Upper lobe of left lung (tissue), 6 donors: Measurements from ENCODE around the gene KRT85. TPM values are rescaled to one million over a fixed set of nuclear protein-coding genes. Genes with fewer than 3 reads are reported as not detected.

Experiments used
- ATAC-seq, 2 donors: fragments of 200-7000 bp; cut with Tn5 transposase; one replicate each; pipeline ENCODE4 v1.9.1; 2022; ENCODE audit warnings: mild to moderate bottlenecking in 2 of 2, moderate library complexity in 2 of 2; ENCODE audit not compliant: low FRiP score in 2 of 2
- DNase-seq, 2 donors: peaks; one replicate each; pipeline ENCODE4 v3.0.0-alpha.2; 2019 to 2020
- H3K27ac ChIP-seq, 4 donors: fragments of 200-600 bp; sonication (generic); one replicate each; pipeline ENCODE4 v1.5.1; 2016 to 2019
- H3K27me3 ChIP-seq, 4 donors: fragments of 200-600 bp; sonication (generic); one replicate each; pipeline ENCODE4 v1.5.1; 2017 to 2019
- H3K36me3 ChIP-seq, 4 donors: fragments of 200-600 bp; sonication (generic); one replicate each; pipeline ENCODE4 v1.5.1; 2016 to 2019
- H3K4me1 ChIP-seq, 4 donors: fragments of 200-600 bp; sonication (generic); one replicate each; pipeline ENCODE4 v1.5.1; 2018 to 2019
- H3K4me3 ChIP-seq, 4 donors: fragments of 200-600 bp; sonication (generic); one replicate each; pipeline ENCODE4 v1.5.1; 2017 to 2019; ENCODE audit warnings: mild to moderate bottlenecking in 2 of 4, moderate library complexity in 1 of 4
- H3K9me3 ChIP-seq, 4 donors: fragments of 200-600 bp; sonication (generic); one replicate each; pipeline ENCODE4 v1.5.1; 2018 to 2019
- EP300 ChIP-seq, 4 donors: sonication (generic); formaldehyde crosslinking; IDR thresholded peaks; one replicate each; pipeline ENCODE4 v1.5.1; 2017; ENCODE audit warnings: antibody characterized with exemption in 4 of 4, control low read depth in 2 of 4
- POLR2A ChIP-seq, 4 donors: fragments of 450-650 bp; IDR thresholded peaks; one replicate each; pipeline ENCODE4 v1.5.1; 2016 to 2017; ENCODE audit warnings: antibody characterized with exemption in 4 of 4, mild to moderate bottlenecking in 2 of 4
- POLR2AphosphoS5 ChIP-seq, 2 donors: sonication (generic); formaldehyde crosslinking; IDR thresholded peaks; one replicate each; pipeline ENCODE4 v1.5.1; 2017; ENCODE audit warnings: antibody characterized with exemption in 2 of 2
- WGBS, 2 donors: methylation state at CpG; one replicate each; pipeline ENCODE4 v1.1.5; 2017 to 2018; 5-methylcytosine and 5-hydroxymethylcytosine counted together
- total RNA-seq, 6 donors: library from RNA; depleted of rRNA in 4 of 6; stranded (reverse); fragments of >200 nt in 4 of 6; gene quantifications; one replicate each; pipeline versions ENCODE4 v1.1.0 to v1.2.1, GENCODE V29; 2016 to 2021
- TF ChIP-seq, protein P1 (sequence below), 6 experiments: fragments of 450-650 bp in 4 of 6; fragments of 200-600 bp in 2 of 6; sonication (generic) in 2 of 6; IDR thresholded peaks; one replicate each; pipeline ENCODE4 v1.5.1; 2016 to 2019; ENCODE audit warnings: antibody characterized with exemption in 6 of 6
- donor health status: DM: no; HTN: no; CAD: no; lungs with moderate emphysema.
- donor health status: DM: no; HTN: yes; CAD: no; lungs with severe emphysema.

The KRT85 gene
- total RNA-seq, 6 donors from 2014 or later, result not detected

GRCh38 chr12:52390739-52391617 lies 23.7 kb upstream of the KRT85 start:
- H3K27me3 ChIP-seq, result no peaks in the 10 kb centered on the region
- WGBS, 2 donors, result 46 to 75% methylated on average over 9 to 11 of the region's 11 CpGs
- no peaks in the 10 kb centered on the region for H3K36me3 ChIP-seq
- H3K9me3 ChIP-seq, result no peaks in the 10 kb centered on the region
- no peak for TF ChIP-seq EP300 (IDR thresholded peaks at IDR 0.05)
- TF ChIP-seq, protein P1, sequence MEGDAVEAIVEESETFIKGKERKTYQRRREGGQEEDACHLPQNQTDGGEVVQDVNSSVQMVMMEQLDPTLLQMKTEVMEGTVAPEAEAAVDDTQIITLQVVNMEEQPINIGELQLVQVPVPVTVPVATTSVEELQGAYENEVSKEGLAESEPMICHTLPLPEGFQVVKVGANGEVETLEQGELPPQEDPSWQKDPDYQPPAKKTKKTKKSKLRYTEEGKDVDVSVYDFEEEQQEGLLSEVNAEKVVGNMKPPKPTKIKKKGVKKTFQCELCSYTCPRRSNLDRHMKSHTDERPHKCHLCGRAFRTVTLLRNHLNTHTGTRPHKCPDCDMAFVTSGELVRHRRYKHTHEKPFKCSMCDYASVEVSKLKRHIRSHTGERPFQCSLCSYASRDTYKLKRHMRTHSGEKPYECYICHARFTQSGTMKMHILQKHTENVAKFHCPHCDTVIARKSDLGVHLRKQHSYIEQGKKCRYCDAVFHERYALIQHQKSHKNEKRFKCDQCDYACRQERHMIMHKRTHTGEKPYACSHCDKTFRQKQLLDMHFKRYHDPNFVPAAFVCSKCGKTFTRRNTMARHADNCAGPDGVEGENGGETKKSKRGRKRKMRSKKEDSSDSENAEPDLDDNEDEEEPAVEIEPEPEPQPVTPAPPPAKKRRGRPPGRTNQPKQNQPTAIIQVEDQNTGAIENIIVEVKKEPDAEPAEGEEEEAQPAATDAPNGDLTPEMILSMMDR (IDR thresholded peaks at IDR 0.05), result peak in 3 of 6 experiments; percentile 43 to 57 (median 44)
- no peak overlapping the region for H3K4me3 ChIP-seq
- ATAC-seq, result peak in 1 of 2 donors; percentile 37
- H3K4me1 ChIP-seq, result no peaks in the 10 kb centered on the region
- DNase-seq, result no peak
- no peak overlapping the region for H3K27ac ChIP-seq

DNA sequence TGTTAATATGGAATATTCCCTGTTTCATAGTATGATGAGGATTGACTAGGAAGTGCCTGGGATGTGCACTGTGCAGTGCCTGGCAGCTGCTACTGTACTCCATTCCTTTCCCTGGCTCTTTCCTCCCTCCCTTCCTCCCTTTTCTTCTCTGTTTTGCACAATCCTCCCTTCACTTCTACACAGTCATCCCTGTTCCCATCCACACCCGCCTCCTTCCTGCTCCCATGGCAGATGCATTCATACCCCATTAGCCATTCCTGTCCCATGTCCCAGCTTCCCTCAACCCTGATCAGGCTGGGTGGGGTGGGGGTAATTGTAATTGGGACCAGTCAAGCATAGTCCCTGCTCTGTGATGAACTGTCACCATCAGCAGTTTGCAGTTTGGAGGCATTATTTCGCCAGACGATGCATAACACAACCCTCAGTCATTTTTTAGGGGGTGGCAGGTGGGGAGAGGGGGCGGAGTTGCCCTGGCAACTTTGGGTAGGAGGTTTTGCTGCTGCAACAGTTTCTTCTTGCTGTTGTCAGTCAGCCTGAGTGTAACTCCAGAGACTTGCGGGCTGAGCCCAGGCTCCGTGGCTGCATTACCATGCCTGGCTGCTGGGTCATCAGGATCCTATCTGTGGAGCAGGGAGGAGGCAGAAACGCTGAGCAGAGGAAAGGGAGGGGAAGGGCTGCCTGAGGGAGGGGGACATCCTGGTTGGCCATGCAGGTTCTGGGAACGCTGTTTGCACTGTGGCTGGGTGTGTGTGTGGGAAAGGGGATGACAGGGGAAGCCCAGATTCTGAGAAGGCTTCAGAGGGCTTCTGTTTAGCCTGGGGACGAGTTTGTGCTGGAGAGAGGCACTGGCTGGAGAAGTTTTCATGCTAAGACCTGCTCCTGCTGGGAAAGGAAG lies 22.3 kb upstream of the KRT85 start:
- ATAC-seq (no peak), DNase-seq (no peak)
- TF ChIP-seq POLR2AphosphoS5 (IDR thresholded peaks at IDR 0.05) (no peak), POLR2A (IDR thresholded peaks at IDR 0.05) (no peak), EP300 (IDR thresholded peaks at IDR 0.05) (no peak)
- TF ChIP-seq, protein P1 (IDR thresholded peaks at IDR 0.05), result no peak
- H3K27ac ChIP-seq, result no peak overlapping the region
- H3K4me1 ChIP-seq, result no peaks in the 10 kb centered on the region
- H3K4me3 ChIP-seq, result no peak overlapping the region
- H3K27me3 ChIP-seq, result no peaks in the 10 kb centered on the region
- H3K9me3 ChIP-seq, result no peaks in the 10 kb centered on the region
- 31 to 45% methylated on average over 8 to 9 of the region's 9 CpGs for WGBS, 2 donors
- no peaks in the 10 kb centered on the region for H3K36me3 ChIP-seq

DNA sequence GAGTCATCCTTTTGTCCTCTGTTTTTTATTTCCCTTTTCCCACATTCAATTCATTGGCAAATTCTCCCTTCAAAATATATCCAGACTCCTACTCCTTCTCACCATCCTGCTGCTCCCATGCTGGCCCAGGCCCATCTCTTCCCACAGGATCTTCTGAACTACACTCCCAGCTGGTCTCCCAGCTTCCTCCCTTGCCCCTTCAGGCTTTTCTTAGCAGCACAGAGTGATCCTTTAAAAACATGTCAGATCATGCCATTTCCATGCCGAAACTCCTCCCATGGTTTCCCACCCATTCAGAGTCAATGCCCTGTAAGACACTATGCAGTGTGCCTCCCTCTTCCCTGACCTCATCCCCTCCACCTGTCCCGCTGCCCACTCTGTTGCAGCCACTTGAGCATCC lies 20.6 kb upstream of the KRT85 start:
- Histone ChIP-seq H3K27me3 (no peaks in the 10 kb centered on the region), H3K27ac (no peak overlapping the region), H3K4me3 (no peak overlapping the region), H3K9me3 (no peaks in the 10 kb centered on the region), H3K36me3 (no peaks in the 10 kb centered on the region), H3K4me1 (no peaks in the 10 kb centered on the region)
- ATAC-seq (no peak), DNase-seq (no peak)
- WGBS, 2 donors, result 78 to 96% methylated on average over 2 of the region's 2 CpGs
- TF ChIP-seq EP300 (IDR thresholded peaks at IDR 0.05), result no peak
- TF ChIP-seq POLR2AphosphoS5 (IDR thresholded peaks at IDR 0.05), result no peak
- TF ChIP-seq, protein P1 (IDR thresholded peaks at IDR 0.05), result no peak
- no peak for TF ChIP-seq POLR2A (IDR thresholded peaks at IDR 0.05)

DNA sequence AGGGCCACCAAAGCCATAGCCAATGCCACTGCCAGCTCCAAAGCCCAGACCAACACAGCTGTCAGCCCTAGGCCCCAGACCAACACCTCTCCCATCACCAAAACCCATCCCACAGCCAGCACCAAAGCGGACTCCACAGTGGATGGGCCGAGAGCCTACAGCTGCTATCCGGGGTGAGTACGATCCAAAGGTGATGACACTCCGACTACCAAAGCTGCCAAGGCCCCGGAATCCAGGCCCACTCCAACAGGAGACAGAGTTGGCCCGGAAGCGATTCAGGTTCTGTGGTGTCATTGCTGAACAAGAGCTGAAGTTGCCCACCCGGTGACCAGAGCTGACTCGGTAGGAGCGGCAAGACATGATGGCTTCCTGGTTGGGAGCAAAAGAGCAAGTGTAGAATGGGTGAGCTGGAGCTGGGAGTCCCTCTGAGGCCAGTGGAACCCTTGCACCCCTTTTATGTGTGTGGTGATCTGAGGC lies 18.0 kb upstream of the KRT85 start, which contains the start of gene KRT84:
Gene KRT84, minus strand, starts transcription at position 427 of the 477 bp plus-strand sequence. Its CDS starts 67 bp downstream, at position 360.
- H3K27ac ChIP-seq, result no peak within 1 kb of the TSS
- no peaks in the 10 kb centered on the region for H3K36me3 ChIP-seq
- DNase-seq (no peak), ATAC-seq (no peak)
- H3K27me3 ChIP-seq, result no peaks in the 10 kb centered on the region
- 93 to 100% methylated on average over 3 to 11 of the region's 11 CpGs for WGBS, 2 donors
- no peak for TF ChIP-seq EP300 (IDR thresholded peaks at IDR 0.05)
- no peak for TF ChIP-seq POLR2AphosphoS5 (IDR thresholded peaks at IDR 0.05)
- TF ChIP-seq, protein P1 (IDR thresholded peaks at IDR 0.05), result no peak
- no peak for TF ChIP-seq POLR2A (IDR thresholded peaks at IDR 0.05)
- no peak within 1 kb of the TSS for H3K4me3 ChIP-seq
- no peaks in the 10 kb centered on the region for H3K4me1 ChIP-seq
- no peaks in the 10 kb centered on the region for H3K9me3 ChIP-seq
